Uterus (tissue), 2 donors: ENCODE data around the gene SOX5.

Source experiments
- POLR2A ChIP-seq, 2 donors: fragments of 450-650 bp; IDR thresholded peaks; one replicate each; pipeline ENCODE4 v1.6.1; 2016; ENCODE audit warnings: antibody characterized with exemption in 2 of 2, mild to moderate bottlenecking in 1 of 2, moderate library complexity in 1 of 2
- TF ChIP-seq, protein P1 (sequence below), 4 experiments: fragments of 200-600 bp in 2 of 4; fragments of 450-650 bp in 2 of 4; sonication (generic) in 2 of 4; IDR thresholded peaks; one replicate each; pipeline ENCODE4 v1.5.1; 2016 to 2019; ENCODE audit warnings: antibody characterized with exemption in 4 of 4, mild to moderate bottlenecking in 2 of 4, moderate library complexity in 1 of 4

DNA sequence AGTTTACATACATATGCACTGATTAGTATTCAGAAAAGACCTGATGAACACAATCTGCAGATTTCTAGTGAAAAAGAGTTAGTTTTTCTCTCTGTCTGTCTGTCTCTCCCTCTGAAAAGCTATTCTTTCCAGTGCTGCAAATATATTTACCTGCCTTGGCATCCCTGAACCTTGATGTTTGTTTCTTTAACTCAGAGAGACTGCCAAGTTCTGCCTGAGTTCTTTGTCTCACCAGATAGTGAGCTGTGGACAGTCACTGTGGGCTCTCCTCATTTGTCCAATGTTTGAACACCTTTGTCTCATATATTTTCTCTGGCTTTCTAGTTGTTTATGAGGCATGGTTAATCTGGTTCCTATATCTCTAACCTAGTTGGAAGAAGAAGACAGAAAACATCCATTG is 250.4 kb downstream of the SOX5 start:
- TF ChIP-seq, protein P1, sequence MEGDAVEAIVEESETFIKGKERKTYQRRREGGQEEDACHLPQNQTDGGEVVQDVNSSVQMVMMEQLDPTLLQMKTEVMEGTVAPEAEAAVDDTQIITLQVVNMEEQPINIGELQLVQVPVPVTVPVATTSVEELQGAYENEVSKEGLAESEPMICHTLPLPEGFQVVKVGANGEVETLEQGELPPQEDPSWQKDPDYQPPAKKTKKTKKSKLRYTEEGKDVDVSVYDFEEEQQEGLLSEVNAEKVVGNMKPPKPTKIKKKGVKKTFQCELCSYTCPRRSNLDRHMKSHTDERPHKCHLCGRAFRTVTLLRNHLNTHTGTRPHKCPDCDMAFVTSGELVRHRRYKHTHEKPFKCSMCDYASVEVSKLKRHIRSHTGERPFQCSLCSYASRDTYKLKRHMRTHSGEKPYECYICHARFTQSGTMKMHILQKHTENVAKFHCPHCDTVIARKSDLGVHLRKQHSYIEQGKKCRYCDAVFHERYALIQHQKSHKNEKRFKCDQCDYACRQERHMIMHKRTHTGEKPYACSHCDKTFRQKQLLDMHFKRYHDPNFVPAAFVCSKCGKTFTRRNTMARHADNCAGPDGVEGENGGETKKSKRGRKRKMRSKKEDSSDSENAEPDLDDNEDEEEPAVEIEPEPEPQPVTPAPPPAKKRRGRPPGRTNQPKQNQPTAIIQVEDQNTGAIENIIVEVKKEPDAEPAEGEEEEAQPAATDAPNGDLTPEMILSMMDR (IDR thresholded peaks at IDR 0.05), result no peak
- no peak for TF ChIP-seq POLR2A (IDR thresholded peaks at IDR 0.05)
